ENCODE results near the gene ERBB2.

Gene ERBB2

GRCh38 chr17:39711851-39712250 lies 12.0 kb downstream of the ERBB2 start:
- no peak for DNase-seq
- TF ChIP-seq EZH2phosphoT487 (IDR thresholded peaks at IDR 0.05; ENCODE audit: low read length) (no peak), CTCF (IDR thresholded peaks at IDR 0.05; ENCODE audit: low read length) (no peak)
- no peaks in the 10 kb centered on the region for H3F3A ChIP-seq (ENCODE audit: insufficient read depth, low read length)
- H3K9ac ChIP-seq (ENCODE audit: low read length), result no peak overlapping the region
- H3K79me2 ChIP-seq (ENCODE audit: low read length), result no peaks in the 10 kb centered on the region
- H4K20me1 ChIP-seq (ENCODE audit: insufficient read depth, low read length), result no peaks in the 10 kb centered on the region
- no peaks in the 10 kb centered on the region for H3K36me3 ChIP-seq (replicated peaks; ENCODE audit: insufficient read depth, low read length)
- no peak overlapping the region for H2AFZ ChIP-seq (ENCODE audit: low read length)
- no peak overlapping the region for H3K4me3 ChIP-seq (ENCODE audit: low read length)
- H3K4me1 ChIP-seq (ENCODE audit: low read length), result peaks cover 7% of the 10 kb centered on the region
- no peaks in the 10 kb centered on the region for H3K9me3 ChIP-seq (replicated peaks; ENCODE audit: insufficient read depth, low read length)
- no peak overlapping the region for H3K27ac ChIP-seq (ENCODE audit: low read length)
- no peaks in the 10 kb centered on the region for H3K9me2 ChIP-seq (replicated peaks; ENCODE audit: insufficient read depth, low read length)
- H3K4me2 ChIP-seq (ENCODE audit: low read depth, low read length), result no peak overlapping the region
- H3K27me3 ChIP-seq (replicated peaks; ENCODE audit: insufficient read depth, low read length), result no peaks in the 10 kb centered on the region

DNA sequence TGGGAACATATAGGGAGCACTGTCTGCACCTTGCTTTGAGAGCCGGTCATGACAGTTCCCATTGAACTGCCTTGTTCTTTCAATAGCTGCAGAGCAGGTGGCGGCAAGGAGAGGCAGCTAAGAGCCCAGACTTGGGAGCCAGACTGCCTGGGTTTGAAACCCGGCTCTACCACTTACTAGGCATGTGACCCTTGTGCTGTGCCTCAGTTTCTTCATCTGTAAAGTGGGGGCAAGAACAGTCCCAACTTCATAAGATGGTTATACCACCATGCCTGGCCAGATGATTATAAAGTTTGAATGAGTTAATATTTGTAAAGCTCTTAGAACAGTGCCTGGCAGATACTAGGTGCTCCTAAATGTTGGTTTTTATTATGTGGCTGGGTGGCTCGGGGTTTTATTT lies 14.4 kb downstream of the ERBB2 start:
- Histone ChIP-seq H3K79me2 (ENCODE audit: low read length) (no peaks in the 10 kb centered on the region), H3K9ac (ENCODE audit: low read length) (no peak overlapping the region), H3K27ac (ENCODE audit: low read length) (no peak overlapping the region), H3K9me2 (replicated peaks; ENCODE audit: insufficient read depth, low read length) (no peaks in the 10 kb centered on the region), H3K9me3 (replicated peaks; ENCODE audit: insufficient read depth, low read length) (no peaks in the 10 kb centered on the region), H3K4me1 (ENCODE audit: low read length) (no peaks in the 10 kb centered on the region), H3K36me3 (replicated peaks; ENCODE audit: insufficient read depth, low read length) (no peaks in the 10 kb centered on the region), H3K27me3 (replicated peaks; ENCODE audit: insufficient read depth, low read length) (no peaks in the 10 kb centered on the region), H3K4me3 (ENCODE audit: low read length) (no peak overlapping the region), H2AFZ (ENCODE audit: low read length) (no peak overlapping the region), H4K20me1 (ENCODE audit: insufficient read depth, low read length) (no peaks in the 10 kb centered on the region), H3F3A (ENCODE audit: insufficient read depth, low read length) (no peaks in the 10 kb centered on the region), H3K4me2 (ENCODE audit: low read depth, low read length) (no peak overlapping the region)
- no peak for DNase-seq
- TF ChIP-seq EZH2 (optimal IDR thresholded peaks at IDR 0.05; ENCODE audit: low read depth, low read length) (no peak), CTCF (IDR thresholded peaks at IDR 0.05; ENCODE audit: low read length) (no peak), EZH2phosphoT487 (IDR thresholded peaks at IDR 0.05; ENCODE audit: low read length) (no peak)

DNA sequence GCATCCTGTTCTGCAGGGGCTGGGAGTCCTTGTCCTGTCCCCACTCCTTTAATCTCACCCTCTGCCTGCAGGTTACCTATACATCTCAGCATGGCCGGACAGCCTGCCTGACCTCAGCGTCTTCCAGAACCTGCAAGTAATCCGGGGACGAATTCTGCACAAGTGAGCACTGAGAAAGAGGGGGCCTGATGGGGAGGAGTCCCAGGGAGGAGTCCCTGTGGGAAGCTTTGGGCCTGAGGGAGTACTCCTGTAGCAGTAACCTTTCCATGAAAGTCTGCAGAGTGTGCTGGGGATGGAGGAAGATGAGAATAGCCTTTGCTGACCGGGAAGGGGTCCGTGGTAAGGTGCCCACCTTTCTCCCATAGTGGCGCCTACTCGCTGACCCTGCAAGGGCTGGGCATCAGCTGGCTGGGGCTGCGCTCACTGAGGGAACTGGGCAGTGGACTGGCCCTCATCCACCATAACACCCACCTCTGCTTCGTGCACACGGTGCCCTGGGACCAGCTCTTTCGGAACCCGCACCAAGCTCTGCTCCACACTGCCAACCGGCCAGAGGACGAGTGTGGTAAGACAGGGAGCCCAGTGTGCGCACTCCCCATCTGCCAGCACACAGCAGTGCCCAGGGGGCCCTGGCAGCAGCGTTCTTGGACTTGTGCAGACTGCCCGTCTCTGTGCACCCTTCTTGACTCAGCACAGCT lies 15.7 kb downstream of the ERBB2 start:
- Histone ChIP-seq H3K4me2 (ENCODE audit: low read depth, low read length) (no peak overlapping the region), H3K9me3 (replicated peaks; ENCODE audit: insufficient read depth, low read length) (no peaks in the 10 kb centered on the region), H3K36me3 (replicated peaks; ENCODE audit: insufficient read depth, low read length) (no peaks in the 10 kb centered on the region), H3K27me3 (replicated peaks; ENCODE audit: insufficient read depth, low read length) (no peaks in the 10 kb centered on the region), H3K4me1 (ENCODE audit: low read length) (no peaks in the 10 kb centered on the region), H3K9me2 (replicated peaks; ENCODE audit: insufficient read depth, low read length) (no peaks in the 10 kb centered on the region), H3F3A (ENCODE audit: insufficient read depth, low read length) (no peaks in the 10 kb centered on the region), H3K79me2 (ENCODE audit: low read length) (no peaks in the 10 kb centered on the region), H3K27ac (ENCODE audit: low read length) (no peak overlapping the region), H3K9ac (ENCODE audit: low read length) (no peak overlapping the region), H2AFZ (ENCODE audit: low read length) (no peak overlapping the region), H3K4me3 (ENCODE audit: low read length) (no peak overlapping the region), H4K20me1 (ENCODE audit: insufficient read depth, low read length) (no peaks in the 10 kb centered on the region)
- TF ChIP-seq CTCF (IDR thresholded peaks at IDR 0.05; ENCODE audit: low read length) (no peak), EZH2phosphoT487 (IDR thresholded peaks at IDR 0.05; ENCODE audit: low read length) (no peak), EZH2 (optimal IDR thresholded peaks at IDR 0.05; ENCODE audit: low read depth, low read length) (no peak)
- no peak for DNase-seq
